ENCODE results near the gene TMEM61. TPM values are rescaled to one million over a fixed set of nuclear protein-coding genes. Genes with fewer than 3 reads are reported as not detected.
"Not testable (repeated sequence)": the region's sequence is repeated elsewhere in the genome, so short reads cannot be mapped to it uniquely, and the experiment has no call there.

Gene TMEM61
- total RNA-seq, 1 donor from 2014 or later, result not detected

DNA sequence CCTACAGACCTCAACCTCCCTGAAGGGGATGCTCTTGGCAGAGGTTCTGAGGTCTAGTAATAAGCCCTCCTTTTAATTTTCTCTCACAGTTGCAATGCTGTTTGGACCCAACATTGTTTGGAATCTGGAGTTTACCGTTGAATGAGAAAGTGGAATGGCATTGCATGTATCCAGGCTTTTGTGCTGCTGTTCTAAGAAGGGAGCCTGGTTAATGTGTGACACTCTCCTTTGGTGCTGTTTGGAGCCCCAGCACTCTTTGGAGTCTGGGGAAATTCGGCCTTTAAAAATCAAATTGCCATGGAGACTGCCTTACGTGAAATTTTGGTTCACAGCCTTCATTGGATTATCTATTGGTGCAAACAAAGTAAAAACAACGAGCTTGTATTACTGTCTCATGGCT, 23.7 kb upstream of the TMEM61 start:
- Histone ChIP-seq H3K27me3 (no peaks in the 10 kb centered on the region), H3K4me2 (no peak overlapping the region), H3K9ac (no peak overlapping the region), H3K4me3 (no peak overlapping the region), H3K36me3 (no peaks in the 10 kb centered on the region), H3K27ac (no peak overlapping the region), H3K9me3 (ENCODE audit: low read depth) (peaks cover 9% of the 10 kb centered on the region), H3K79me2 (ENCODE audit: low read depth) (no peaks in the 10 kb centered on the region), H2AFZ (replicated peaks) (no peak overlapping the region), H4K20me1 (ENCODE audit: low read depth) (no peaks in the 10 kb centered on the region), H3K4me1 (no peaks in the 10 kb centered on the region), H3F3A (ENCODE audit: low read depth) (no peaks in the 10 kb centered on the region)
- Mint-ChIP-seq H3K27ac (no peak overlapping the region), H3K27me3 (ENCODE audit: insufficient read depth, low read depth) (no peaks in the 10 kb centered on the region), H3K36me3 (no peaks in the 10 kb centered on the region), H3K9me3 (peaks cover 20% of the 10 kb centered on the region), H3K4me3 (no peak overlapping the region), H3K4me1 (no peaks in the 10 kb centered on the region)
- TF ChIP-seq, protein P1, sequence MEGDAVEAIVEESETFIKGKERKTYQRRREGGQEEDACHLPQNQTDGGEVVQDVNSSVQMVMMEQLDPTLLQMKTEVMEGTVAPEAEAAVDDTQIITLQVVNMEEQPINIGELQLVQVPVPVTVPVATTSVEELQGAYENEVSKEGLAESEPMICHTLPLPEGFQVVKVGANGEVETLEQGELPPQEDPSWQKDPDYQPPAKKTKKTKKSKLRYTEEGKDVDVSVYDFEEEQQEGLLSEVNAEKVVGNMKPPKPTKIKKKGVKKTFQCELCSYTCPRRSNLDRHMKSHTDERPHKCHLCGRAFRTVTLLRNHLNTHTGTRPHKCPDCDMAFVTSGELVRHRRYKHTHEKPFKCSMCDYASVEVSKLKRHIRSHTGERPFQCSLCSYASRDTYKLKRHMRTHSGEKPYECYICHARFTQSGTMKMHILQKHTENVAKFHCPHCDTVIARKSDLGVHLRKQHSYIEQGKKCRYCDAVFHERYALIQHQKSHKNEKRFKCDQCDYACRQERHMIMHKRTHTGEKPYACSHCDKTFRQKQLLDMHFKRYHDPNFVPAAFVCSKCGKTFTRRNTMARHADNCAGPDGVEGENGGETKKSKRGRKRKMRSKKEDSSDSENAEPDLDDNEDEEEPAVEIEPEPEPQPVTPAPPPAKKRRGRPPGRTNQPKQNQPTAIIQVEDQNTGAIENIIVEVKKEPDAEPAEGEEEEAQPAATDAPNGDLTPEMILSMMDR (IDR thresholded peaks at IDR 0.05), result no peak
- TF ChIP-seq EZH2phosphoT487 (IDR thresholded peaks at IDR 0.05), result no peak
- TF ChIP-seq EZH2 (IDR thresholded peaks at IDR 0.05), result no peak
- DNase-seq (ENCODE audit: low spot score), result no peak

DNA sequence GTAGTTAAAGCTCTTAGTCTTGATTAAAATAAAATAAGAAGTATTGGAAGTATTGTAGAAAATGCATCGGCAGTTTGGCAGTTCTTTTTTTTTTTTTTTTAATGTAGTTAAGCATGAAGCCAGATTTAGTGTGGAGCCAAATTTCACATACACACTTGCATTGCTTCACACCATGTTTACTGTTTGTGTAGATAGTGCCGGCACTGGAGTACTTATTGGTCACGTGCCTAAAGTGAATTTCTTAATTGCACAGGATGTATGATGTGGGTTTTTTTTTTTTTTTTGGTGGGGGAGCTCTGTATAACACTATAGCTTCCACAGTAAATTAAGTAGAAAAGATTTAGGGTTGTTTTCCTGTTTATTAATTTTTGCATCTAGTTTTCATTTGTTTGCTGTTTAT, 21.2 kb upstream of the TMEM61 start:
- no peak overlapping the region for H2AFZ ChIP-seq (replicated peaks)

DNA sequence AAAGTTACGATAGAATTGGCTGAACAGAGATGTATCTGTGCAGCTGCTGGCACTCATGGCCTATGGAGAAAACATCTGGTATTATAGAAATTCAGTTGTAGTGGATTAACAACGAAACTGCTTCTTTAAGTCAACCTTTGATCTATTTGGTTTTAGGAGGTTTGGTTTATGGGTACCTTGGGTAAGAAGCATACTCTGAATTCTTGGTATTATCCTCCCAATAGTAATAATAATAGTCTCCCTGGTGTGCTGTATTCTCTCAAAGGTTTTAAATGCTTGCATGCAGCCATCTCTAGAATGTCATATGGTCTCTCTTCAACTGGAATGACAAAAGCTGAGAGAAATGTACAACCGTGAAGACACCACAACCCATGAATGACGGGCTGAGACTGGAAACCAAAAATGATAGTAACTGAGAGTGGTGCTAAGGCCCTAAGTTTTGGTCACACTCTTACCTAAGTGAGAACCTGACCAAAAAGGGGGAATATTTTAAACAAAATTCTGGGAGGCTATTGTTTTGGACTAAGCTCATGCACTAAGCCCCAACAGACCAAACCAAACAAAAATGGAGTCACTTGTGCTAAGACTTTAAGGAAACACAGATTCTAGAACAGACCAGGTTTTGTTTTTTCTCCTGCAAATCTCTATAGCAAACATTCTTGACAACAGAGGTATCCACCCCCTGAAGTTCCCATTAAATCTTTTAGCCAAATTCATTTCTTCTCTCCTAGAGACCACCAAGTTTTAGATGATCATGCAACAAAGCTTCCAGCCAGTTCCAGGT, 17.6 kb upstream of the TMEM61 start:
- TF ChIP-seq, protein P1 (IDR thresholded peaks at IDR 0.05), result no peak
- TF ChIP-seq EZH2 (IDR thresholded peaks at IDR 0.05), result no peak
- no peak for TF ChIP-seq EZH2phosphoT487 (IDR thresholded peaks at IDR 0.05)
- Histone ChIP-seq H3K27me3 (no peaks in the 10 kb centered on the region), H3K9me3 (ENCODE audit: low read depth) (peaks cover 9% of the 10 kb centered on the region), H3K4me2 (no peak overlapping the region), H3K36me3 (no peaks in the 10 kb centered on the region), H3K4me1 (no peaks in the 10 kb centered on the region), H3F3A (ENCODE audit: low read depth) (no peaks in the 10 kb centered on the region), H3K79me2 (ENCODE audit: low read depth) (no peaks in the 10 kb centered on the region), H3K4me3 (no peak overlapping the region), H2AFZ (replicated peaks) (no peak overlapping the region), H3K27ac (no peak overlapping the region), H3K9ac (no peak overlapping the region), H4K20me1 (ENCODE audit: low read depth) (no peaks in the 10 kb centered on the region)
- H3K4me1 Mint-ChIP-seq, result peaks cover 3% of the 10 kb centered on the region
- H3K4me3 Mint-ChIP-seq, result no peak overlapping the region
- no peak for DNase-seq (ENCODE audit: low spot score)
- H3K27me3 Mint-ChIP-seq (ENCODE audit: insufficient read depth, low read depth), result peaks cover 9% of the 10 kb centered on the region
- H3K9me3 Mint-ChIP-seq, result peaks cover 9% of the 10 kb centered on the region
- no peaks in the 10 kb centered on the region for H3K36me3 Mint-ChIP-seq
- no peak overlapping the region for H3K27ac Mint-ChIP-seq

More for the DNA sequence above, 21.2 kb upstream of the TMEM61 start:
- H3K4me3 Mint-ChIP-seq, result no peak overlapping the region
- no peaks in the 10 kb centered on the region for H3K27me3 Mint-ChIP-seq (ENCODE audit: insufficient read depth, low read depth)
- H3K27ac Mint-ChIP-seq, result no peak overlapping the region
- Histone ChIP-seq H3K27ac (no peak overlapping the region), H3K4me2 (no peak overlapping the region), H3K4me1 (no peaks in the 10 kb centered on the region), H3K79me2 (ENCODE audit: low read depth) (no peaks in the 10 kb centered on the region), H4K20me1 (ENCODE audit: low read depth) (no peaks in the 10 kb centered on the region), H3K4me3 (no peak overlapping the region), H3K9me3 (ENCODE audit: low read depth) (peaks cover 9% of the 10 kb centered on the region), H3K36me3 (no peaks in the 10 kb centered on the region), H3F3A (ENCODE audit: low read depth) (no peaks in the 10 kb centered on the region), H3K27me3 (no peaks in the 10 kb centered on the region), H3K9ac (no peak overlapping the region)
- H3K4me1 Mint-ChIP-seq, result peaks cover 3% of the 10 kb centered on the region
- peaks cover 17% of the 10 kb centered on the region for H3K9me3 Mint-ChIP-seq
- no peaks in the 10 kb centered on the region for H3K36me3 Mint-ChIP-seq
- TF ChIP-seq, protein P1 (IDR thresholded peaks at IDR 0.05), result no peak
- no peak for TF ChIP-seq EZH2phosphoT487 (IDR thresholded peaks at IDR 0.05)
- no peak for TF ChIP-seq EZH2 (IDR thresholded peaks at IDR 0.05)
- no peak for DNase-seq (ENCODE audit: low spot score)

DNA sequence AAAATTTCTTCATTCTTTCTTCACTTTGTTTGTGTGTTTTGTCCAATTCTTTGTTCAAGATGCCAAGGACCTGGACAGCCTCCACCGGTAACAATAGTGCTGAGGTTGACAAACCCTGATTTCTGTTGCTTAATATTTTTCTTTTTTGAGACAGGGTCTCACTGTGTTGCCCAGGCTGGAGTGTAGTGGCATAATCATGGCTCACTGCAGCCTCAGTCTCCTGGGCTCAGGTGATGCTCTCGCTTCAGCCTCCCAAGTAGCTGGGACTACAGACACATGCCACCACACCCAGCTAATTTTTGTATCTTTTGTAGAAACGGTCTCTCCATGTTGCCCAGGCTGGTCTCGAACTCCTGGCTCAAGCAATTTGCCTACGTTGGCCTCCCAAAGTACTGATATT, 16.6 kb upstream of the TMEM61 start:
- not testable (repeated sequence) for H3K36me3 ChIP-seq; DNase-seq (ENCODE audit: low spot score); H3K27me3 ChIP-seq; H3K4me1 Mint-ChIP-seq; H3F3A ChIP-seq (ENCODE audit: low read depth); H3K9ac ChIP-seq; H3K36me3 Mint-ChIP-seq; H3K4me1 ChIP-seq; H3K4me3 Mint-ChIP-seq; H3K79me2 ChIP-seq (ENCODE audit: low read depth); H3K9me3 ChIP-seq (ENCODE audit: low read depth); H3K27ac Mint-ChIP-seq; H3K27me3 Mint-ChIP-seq (ENCODE audit: insufficient read depth, low read depth); H3K27ac ChIP-seq; H2AFZ ChIP-seq (replicated peaks); H3K4me2 ChIP-seq; H3K4me3 ChIP-seq; H4K20me1 ChIP-seq (ENCODE audit: low read depth); H3K9me3 Mint-ChIP-seq

All from neural progenitor cell (in vitro differentiated cells).